ENCODE results near the gene PHLDB2.

DNA sequence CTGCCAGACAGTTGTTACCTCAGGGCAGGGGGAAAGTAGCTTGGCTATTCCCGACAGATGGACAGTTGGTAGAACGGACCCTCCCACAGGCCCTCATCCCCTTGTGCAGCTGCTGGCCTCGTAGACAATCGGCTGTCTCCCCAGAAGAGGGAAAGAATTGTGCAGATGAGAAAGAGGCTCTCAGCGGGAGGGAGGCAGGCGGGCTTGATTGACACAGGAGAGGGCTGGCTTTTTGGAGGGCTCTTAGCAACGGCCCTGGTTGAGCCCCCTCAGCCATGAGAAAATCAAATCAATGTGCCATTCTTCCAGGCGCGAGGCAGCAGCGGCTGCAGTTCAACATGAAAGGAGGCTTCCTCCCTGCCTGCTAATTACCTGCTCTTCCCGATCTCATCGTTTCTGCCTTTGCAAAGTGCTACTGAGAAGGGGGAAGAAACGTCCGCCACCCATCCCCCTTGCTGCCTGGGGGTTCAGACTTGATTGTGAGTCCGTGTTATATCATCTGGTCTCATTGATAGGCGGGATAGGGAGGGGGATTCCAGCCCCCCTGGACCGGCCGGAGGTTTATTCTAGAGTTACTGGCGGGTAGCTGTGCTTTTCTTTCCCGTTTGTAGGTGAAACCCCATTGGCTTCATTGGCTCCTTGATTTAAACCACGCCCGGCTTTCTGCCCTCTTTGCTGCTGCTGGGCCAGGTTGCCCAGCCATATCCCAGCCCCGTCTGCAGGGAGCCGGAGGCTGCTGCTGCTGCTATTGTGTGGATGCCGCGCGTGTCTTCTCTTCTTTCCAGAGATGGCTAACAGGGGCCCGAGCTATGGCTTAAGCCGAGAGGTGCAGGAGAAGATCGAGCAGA lies 139.8 kb downstream of the PHLDB2 start, which contains the start of gene TAGLN3:
- TF ChIP-seq ATF3 (IDR thresholded peaks at IDR 0.05; ENCODE audit: borderline replicate concordance, extremely low read depth, low read depth, low read length) (no peak), EZH2 (IDR thresholded peaks at IDR 0.05; ENCODE audit: borderline replicate concordance, control insufficient read depth, low read depth, low read length) (no peak), EGR1 (IDR thresholded peaks at IDR 0.05; ENCODE audit: borderline replicate concordance in 1 of 2, low read depth in 2 of 2, low read length in 2 of 2) (no peak), CTCF (IDR thresholded peaks at IDR 0.05 in 2 of 3, conservative IDR thresholded peaks at IDR 0.05 in 1 of 3; ENCODE audit: control insufficient read depth in 2 of 3, extremely low read depth in 1 of 3, insufficient read depth in 1 of 3, low read depth in 3 of 3, low read length in 3 of 3) (no peak), TAF1 (IDR thresholded peaks at IDR 0.05; ENCODE audit: borderline replicate concordance, low read depth, low read length) (no peak)
